MCF 10A (cell line): Measurements from ENCODE around the gene A4GNT. TPM values are rescaled to one million over a fixed set of nuclear protein-coding genes. Genes with fewer than 3 reads are reported as not detected.

ENCODE experiments used
- BruUV-seq: library from RNA; stranded (reverse); fragments of 400-500 nt; replicated peaks from 2 replicates; lab custom pipeline; 2021; lab: Mats Ljungman, UMichigan
- CTCF ChIA-PET: fragments of 300-600 bp; sonication (Branson Sonifier 250); formaldehyde crosslinking; extraction: SDS; loops from one replicate; lab custom pipeline; 2021; ENCODE audit warnings: antibody characterized with exemption, inconsistent platforms; lab: Yijun Ruan, JAX
- POLR2A ChIA-PET: fragments of 300-600, 350-650 bp; sonication (Branson Sonifier 250); formaldehyde crosslinking; extraction: SDS; loops from one replicate; lab custom pipeline; 2020; ENCODE audit warnings: antibody characterized with exemption, inconsistent platforms; lab: Yijun Ruan, JAX
- DNase-seq: peaks from one replicate; pipeline ENCODE4 v3.0.0-alpha.2; 2018; ENCODE audit not compliant: unreplicated experiment
- H3K27ac Mint-ChIP-seq: one replicate; pipeline ENCODE4 v1.8.0; 2022; ENCODE audit warnings: mild to moderate bottlenecking, low read depth, mixed read lengths; ENCODE audit not compliant: unreplicated experiment
- H3K27me3 Mint-ChIP-seq: one replicate; pipeline ENCODE4 v1.8.0; 2022; ENCODE audit warnings: mixed read lengths; ENCODE audit not compliant: insufficient read depth, unreplicated experiment
- H3K36me3 Mint-ChIP-seq: one replicate; pipeline ENCODE4 v1.8.0; 2022; ENCODE audit warnings: mild to moderate bottlenecking, moderate library complexity, mixed read lengths; ENCODE audit not compliant: insufficient read depth, unreplicated experiment
- H3K4me1 Mint-ChIP-seq: one replicate; pipeline ENCODE4 v1.8.0; 2022; ENCODE audit warnings: mixed read lengths; ENCODE audit not compliant: insufficient read depth, unreplicated experiment
- H3K4me3 Mint-ChIP-seq: one replicate; pipeline ENCODE4 v1.8.0; 2022; ENCODE audit warnings: mild to moderate bottlenecking, moderate library complexity, mixed read lengths; ENCODE audit not compliant: unreplicated experiment
- H3K9me3 Mint-ChIP-seq: one replicate; pipeline ENCODE4 v1.8.0; 2022; ENCODE audit warnings: mixed read lengths; ENCODE audit not compliant: unreplicated experiment
- CTCF ChIP-seq: fragments of 200-600 bp; IDR thresholded peaks from one replicate; pipeline ENCODE4 v1.8.0; 2022; ENCODE audit warnings: antibody characterized with exemption, mild to moderate bottlenecking; ENCODE audit not compliant: unreplicated experiment
- intact Hi-C: fragments of 100-400 bp; cut with micrococcal nuclease; formaldehyde crosslinking; loops from 2 replicates; pipeline ENCODE4 v1.14.1; 2022
- total RNA-seq: library from RNA; stranded (reverse); gene quantifications from 2 replicates; pipeline ENCODE4 v1.2.3, GENCODE V29; 2022

Gene A4GNT
- total RNA-seq, 1 experiment from 2014 or later: not detected

- Mint-ChIP-seq H3K27me3 (no peaks in the 10 kb centered on the region), H3K27ac (no peak overlapping the region), H3K9me3 (peaks cover 6% of the 10 kb centered on the region), H3K36me3 (no peaks in the 10 kb centered on the region), H3K4me1 (no peaks in the 10 kb centered on the region), H3K4me3 (no peak overlapping the region)
- no TSS peak for BruUV-seq
- POLR2A ChIA-PET: no interaction called here
- DNase-seq: no peak
- CTCF ChIA-PET: interaction anchor here (0.9 kb wide), 1 partner anchor 16 kb away, joined by 4 read pairs; no protein-coding TSS in a partner anchor
- intact Hi-C loops: no loop called here
- no peak for TF ChIP-seq CTCF
Measured at GRCh38 chr3:138139691-138140090, 7.5 kb upstream of the A4GNT start.

- no peak for DNase-seq
- POLR2A ChIA-PET: no interaction called here
- Mint-ChIP-seq H3K4me3 (no peak overlapping the region), H3K4me1 (no peaks in the 10 kb centered on the region), H3K36me3 (no peaks in the 10 kb centered on the region), H3K9me3 (no peaks in the 10 kb centered on the region), H3K27me3 (no peaks in the 10 kb centered on the region), H3K27ac (no peak overlapping the region)
- TF ChIP-seq CTCF: no peak
- CTCF ChIA-PET: no interaction called here
- BruUV-seq: no TSS peak
- intact Hi-C loops: no loop called here
Measured at GRCh38 chr3:138137861-138138260, 5.7 kb upstream of the A4GNT start.

GRCh38 chr3:138136201-138136600 lies 4.0 kb upstream of the A4GNT start:
- no peak for TF ChIP-seq CTCF
- Mint-ChIP-seq H3K36me3 (no peaks in the 10 kb centered on the region), H3K9me3 (no peaks in the 10 kb centered on the region), H3K4me1 (no peaks in the 10 kb centered on the region), H3K4me3 (no peak overlapping the region), H3K27ac (no peak overlapping the region), H3K27me3 (no peaks in the 10 kb centered on the region)
- intact Hi-C loops: no loop called here
- POLR2A ChIA-PET: interaction anchor here (0.6 kb wide), 1 partner anchor 54 kb away, joined by 3 read pairs; no protein-coding TSS in a partner anchor
- DNase-seq: no peak
- BruUV-seq: no TSS peak
- CTCF ChIA-PET: interaction anchor here (0.7 kb wide), 1 partner anchor 1052 kb away, joined by 4 read pairs; no protein-coding TSS in a partner anchor

- intact Hi-C loops: no loop called here
- no peak for DNase-seq
- Mint-ChIP-seq H3K4me1 (no peaks in the 10 kb centered on the region), H3K36me3 (no peaks in the 10 kb centered on the region), H3K27ac (no peak overlapping the region), H3K9me3 (no peaks in the 10 kb centered on the region), H3K4me3 (no peak overlapping the region), H3K27me3 (no peaks in the 10 kb centered on the region)
- POLR2A ChIA-PET: no interaction called here
- no peak for TF ChIP-seq CTCF
- CTCF ChIA-PET: interaction anchor here (0.8 kb wide), 1 partner anchor 21 kb away, joined by 3 read pairs; the partner anchor contains the start of gene DZIP1L
- no TSS peak for BruUV-seq
Measured at GRCh38 chr3:138135833-138136194, 3.6 kb upstream of the A4GNT start.
